ENCODE measurements around the gene PCDHGA6.
A peak's percentile ranks its signal among the peaks of the same experiment; 100 is the strongest.
"Not testable (repeated sequence)": the region's sequence is repeated elsewhere in the genome, so short reads cannot be mapped to it uniquely, and the experiment has no call there.

PCDHGA6 gene

DNA sequence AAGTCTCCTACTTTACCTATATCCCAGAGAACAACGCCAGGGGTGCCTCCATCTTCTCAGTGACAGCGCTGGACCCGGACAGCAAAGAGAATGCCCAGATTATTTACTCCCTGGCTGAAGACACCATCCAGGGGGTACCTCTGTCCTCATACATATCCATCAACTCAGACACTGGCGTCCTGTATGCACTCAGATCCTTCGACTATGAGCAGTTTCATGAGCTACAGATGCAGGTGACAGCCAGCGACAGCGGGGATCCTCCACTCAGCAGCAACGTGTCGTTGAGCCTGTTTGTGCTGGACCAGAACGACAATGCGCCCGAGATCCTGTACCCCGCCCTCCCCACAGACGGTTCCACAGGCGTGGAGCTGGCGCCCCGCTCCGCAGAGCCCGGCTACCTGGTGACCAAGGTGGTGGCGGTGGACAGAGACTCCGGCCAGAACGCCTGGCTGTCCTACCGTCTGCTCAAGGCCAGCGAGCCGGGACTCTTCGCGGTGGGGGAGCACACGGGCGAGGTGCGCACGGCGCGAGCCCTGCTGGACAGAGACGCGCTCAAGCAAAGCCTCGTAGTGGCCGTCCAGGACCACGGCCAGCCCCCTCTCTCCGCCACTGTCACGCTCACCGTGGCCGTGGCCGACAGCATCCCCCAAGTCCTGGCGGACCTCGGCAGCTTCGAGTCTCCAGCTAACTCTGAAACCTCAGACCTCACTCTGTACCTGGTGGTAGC lies 41.0 kb downstream of the PCDHGA6 start:
- Mint-ChIP-seq H3K4me3 (peak overlapping the region in 1 of 2 donors; percentile 17), H3K27ac (peak overlapping the region; percentile 62), H3K36me3 (peaks cover 21 to 29% of the 10 kb centered on the region in 2 donors), H3K4me1 (peaks cover 16 to 22% of the 10 kb centered on the region in 2 donors), H3K9me3 (peaks cover 13 to 25% of the 10 kb centered on the region in 2 donors), H3K27me3 (peaks cover 60 to 74% of the 10 kb centered on the region in 2 donors)
- ATAC-seq (replicated peaks); DNase-seq: not testable (repeated sequence)

DNA sequence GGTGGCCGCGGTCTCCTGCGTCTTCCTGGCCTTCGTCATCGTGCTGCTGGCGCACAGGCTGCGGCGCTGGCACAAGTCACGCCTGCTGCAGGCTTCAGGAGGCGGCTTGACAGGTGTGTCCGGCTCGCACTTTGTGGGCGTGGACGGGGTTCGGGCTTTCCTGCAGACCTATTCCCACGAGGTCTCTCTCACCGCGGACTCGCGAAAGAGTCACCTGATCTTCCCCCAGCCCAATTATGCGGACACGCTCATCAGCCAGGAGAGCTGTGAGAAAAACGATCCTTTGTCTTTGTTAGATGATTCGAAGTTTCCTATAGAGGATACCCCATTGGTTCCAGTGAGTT lies 41.6 kb downstream of the PCDHGA6 start:
- Mint-ChIP-seq H3K36me3 (peaks cover 22 to 26% of the 10 kb centered on the region in 2 donors), H3K4me1 (peaks cover 16 to 22% of the 10 kb centered on the region in 2 donors), H3K27ac (peak overlapping the region; percentile 62), H3K4me3 (peak overlapping the region in 1 of 2 donors; percentile 25), H3K9me3 (peaks cover 10 to 25% of the 10 kb centered on the region in 2 donors), H3K27me3 (peaks cover 58 to 72% of the 10 kb centered on the region in 2 donors)
- ATAC-seq (replicated peaks); DNase-seq: not testable (repeated sequence)

DNA sequence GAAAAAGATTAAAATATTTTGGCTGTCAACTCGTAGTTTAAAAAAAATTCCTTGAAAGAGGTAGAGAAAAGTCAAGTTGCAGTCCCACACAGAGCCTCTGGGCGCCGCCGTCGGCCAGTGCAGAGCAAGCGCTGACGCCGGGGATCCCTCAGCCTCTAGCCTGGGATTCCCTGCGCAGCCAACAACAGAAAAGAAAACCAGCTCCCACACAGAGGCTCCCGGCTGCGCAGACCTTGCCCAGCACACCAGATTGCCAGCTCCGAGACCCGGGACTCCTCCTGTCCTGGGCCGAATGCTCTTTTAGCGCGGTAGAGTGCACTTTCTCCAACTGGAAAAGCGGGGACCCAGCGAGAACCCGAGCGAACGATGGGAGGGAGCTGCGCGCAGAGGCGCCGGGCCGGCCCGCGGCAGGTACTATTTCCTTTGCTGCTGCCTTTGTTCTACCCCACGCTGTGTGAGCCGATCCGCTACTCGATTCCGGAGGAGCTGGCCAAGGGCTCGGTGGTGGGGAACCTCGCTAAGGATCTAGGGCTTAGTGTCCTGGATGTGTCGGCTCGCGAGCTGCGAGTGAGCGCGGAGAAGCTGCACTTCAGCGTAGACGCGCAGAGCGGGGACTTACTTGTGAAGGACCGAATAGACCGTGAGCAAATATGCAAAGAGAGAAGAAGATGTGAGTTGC lies 43.9 kb downstream of the PCDHGA6 start, which contains the start of gene PCDHGB7:
TSS of gene PCDHGB7 (plus strand) at position 184 of the 679 bp plus-strand sequence. CDS start at position 367, 183 bp downstream.
- peak; percentile 55 to 75 for ATAC-seq (replicated peaks)
- DNase-seq: not testable (repeated sequence)
- peaks cover 68 to 88% of the 10 kb centered on the region in 2 donors for H3K27me3 Mint-ChIP-seq
- peaks cover 16 to 30% of the 10 kb centered on the region in 2 donors for H3K4me1 Mint-ChIP-seq
- peak within 1 kb of the TSS; percentile 88 for H3K27ac Mint-ChIP-seq
- peaks cover 23 to 24% of the 10 kb centered on the region in 2 donors for H3K36me3 Mint-ChIP-seq
- H3K9me3 Mint-ChIP-seq: peaks cover 16 to 28% of the 10 kb centered on the region in 2 donors
- H3K4me3 Mint-ChIP-seq: peak within 1 kb of the TSS; percentile 63 to 75

DNA sequence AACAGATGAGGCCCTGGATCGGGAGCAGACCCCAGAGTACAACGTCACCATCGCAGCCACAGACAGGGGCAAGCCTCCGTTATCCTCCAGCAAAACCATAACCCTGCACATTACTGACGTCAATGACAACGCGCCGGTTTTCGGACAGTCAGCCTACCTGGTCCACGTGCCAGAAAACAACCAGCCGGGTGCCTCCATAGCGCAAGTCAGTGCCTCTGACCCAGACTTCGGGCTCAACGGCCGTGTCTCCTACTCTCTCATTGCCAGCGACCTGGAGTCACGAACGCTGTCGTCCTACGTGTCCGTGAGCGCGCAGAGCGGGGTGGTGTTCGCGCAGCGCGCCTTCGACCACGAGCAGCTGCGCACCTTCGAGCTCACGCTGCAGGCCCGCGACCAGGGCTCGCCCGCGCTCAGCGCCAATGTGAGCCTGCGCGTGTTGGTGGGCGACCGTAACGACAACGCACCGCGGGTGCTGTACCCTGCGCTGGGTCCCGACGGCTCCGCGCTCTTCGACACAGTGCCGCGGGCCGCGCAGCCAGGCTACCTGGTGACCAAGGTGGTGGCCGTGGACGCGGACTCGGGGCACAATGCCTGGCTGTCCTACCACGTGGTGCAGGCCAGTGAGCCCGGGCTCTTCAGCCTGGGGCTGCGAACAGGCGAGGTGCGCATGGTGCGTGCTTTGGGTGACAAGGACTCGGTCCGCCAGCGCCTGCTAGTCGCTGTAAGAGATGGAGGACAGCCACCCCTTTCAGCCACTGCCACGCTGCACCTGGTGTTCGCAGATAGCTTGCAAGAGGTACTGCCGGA lies 45.6 kb downstream of the PCDHGA6 start:
- Mint-ChIP-seq H3K9me3 (peaks cover 16 to 26% of the 10 kb centered on the region in 2 donors), H3K27me3 (peaks cover 63 to 79% of the 10 kb centered on the region in 2 donors), H3K36me3 (peaks cover 19 to 23% of the 10 kb centered on the region in 2 donors), H3K4me1 (peaks cover 9 to 18% of the 10 kb centered on the region in 2 donors), H3K27ac (peak overlapping the region; percentile 67), H3K4me3 (peak overlapping the region in 1 of 2 donors; percentile 25)
- ATAC-seq (replicated peaks) (no peak), DNase-seq (no peak)

DNA sequence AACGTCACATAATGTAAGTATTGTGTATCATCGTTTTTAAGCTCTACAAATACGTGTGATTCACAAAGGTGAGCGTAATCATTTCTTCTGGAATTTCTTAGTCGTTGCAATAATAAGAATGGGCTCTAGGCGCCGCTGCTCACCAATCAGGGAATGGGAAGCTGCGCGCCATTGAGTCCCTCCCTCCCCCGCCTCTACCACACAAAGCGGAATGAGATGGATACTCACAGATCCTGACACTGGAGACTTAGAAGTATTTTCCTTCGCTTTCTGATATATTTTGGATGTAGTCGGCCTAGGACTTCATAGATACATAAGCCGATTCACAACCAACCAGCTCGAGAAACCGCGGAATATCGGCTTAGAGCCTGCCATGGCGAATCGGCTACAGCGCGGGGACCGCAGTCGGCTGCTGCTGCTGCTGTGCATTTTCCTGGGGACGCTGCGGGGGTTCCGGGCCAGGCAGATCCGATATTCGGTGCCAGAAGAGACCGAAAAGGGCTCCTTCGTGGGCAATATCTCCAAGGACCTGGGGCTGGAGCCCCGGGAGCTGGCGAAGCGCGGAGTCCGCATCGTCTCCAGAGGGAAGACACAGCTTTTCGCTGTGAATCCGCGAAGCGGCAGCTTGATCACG lies 47.3 kb downstream of the PCDHGA6 start, which contains the start of gene PCDHGA11:
TSS of gene PCDHGA11 (plus strand) at position 197 of the 634 bp plus-strand sequence. CDS start at position 374, 177 bp downstream.
- H3K4me3 Mint-ChIP-seq: peak within 1 kb of the TSS; percentile 75 to 76
- H3K36me3 Mint-ChIP-seq: peaks cover 13 to 18% of the 10 kb centered on the region in 2 donors
- no peak for DNase-seq
- H3K27me3 Mint-ChIP-seq: peaks cover 63 to 68% of the 10 kb centered on the region in 2 donors
- H3K4me1 Mint-ChIP-seq: peaks cover 6 to 18% of the 10 kb centered on the region in 2 donors
- no peak for ATAC-seq (replicated peaks)
- peaks cover 13 to 23% of the 10 kb centered on the region in 2 donors for H3K9me3 Mint-ChIP-seq
- H3K27ac Mint-ChIP-seq: peak within 1 kb of the TSS; percentile 83

DNA sequence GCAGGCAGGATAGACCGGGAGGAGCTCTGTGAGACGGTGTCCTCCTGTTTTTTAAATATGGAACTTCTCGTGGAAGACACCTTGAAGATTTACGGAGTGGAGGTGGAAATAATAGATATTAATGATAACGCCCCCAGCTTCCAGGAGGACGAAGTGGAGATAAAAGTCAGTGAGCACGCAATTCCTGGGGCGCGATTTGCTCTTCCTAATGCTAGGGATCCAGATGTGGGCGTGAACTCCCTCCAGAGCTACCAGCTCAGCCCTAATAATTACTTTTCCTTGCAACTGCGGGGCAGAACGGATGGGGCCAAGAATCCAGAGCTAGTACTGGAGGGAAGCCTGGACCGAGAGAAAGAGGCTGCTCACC lies 47.8 kb downstream of the PCDHGA6 start:
- ATAC-seq (replicated peaks) (no peak), DNase-seq (no peak)
- Mint-ChIP-seq H3K27me3 (peaks cover 68% of the 10 kb centered on the region in 2 donors), H3K4me3 (peak overlapping the region; percentile 75 to 76), H3K9me3 (peaks cover 13 to 23% of the 10 kb centered on the region in 2 donors), H3K27ac (peak overlapping the region; percentile 83), H3K4me1 (peaks cover 6 to 18% of the 10 kb centered on the region in 2 donors), H3K36me3 (peaks cover 13 to 18% of the 10 kb centered on the region in 2 donors)

DNA sequence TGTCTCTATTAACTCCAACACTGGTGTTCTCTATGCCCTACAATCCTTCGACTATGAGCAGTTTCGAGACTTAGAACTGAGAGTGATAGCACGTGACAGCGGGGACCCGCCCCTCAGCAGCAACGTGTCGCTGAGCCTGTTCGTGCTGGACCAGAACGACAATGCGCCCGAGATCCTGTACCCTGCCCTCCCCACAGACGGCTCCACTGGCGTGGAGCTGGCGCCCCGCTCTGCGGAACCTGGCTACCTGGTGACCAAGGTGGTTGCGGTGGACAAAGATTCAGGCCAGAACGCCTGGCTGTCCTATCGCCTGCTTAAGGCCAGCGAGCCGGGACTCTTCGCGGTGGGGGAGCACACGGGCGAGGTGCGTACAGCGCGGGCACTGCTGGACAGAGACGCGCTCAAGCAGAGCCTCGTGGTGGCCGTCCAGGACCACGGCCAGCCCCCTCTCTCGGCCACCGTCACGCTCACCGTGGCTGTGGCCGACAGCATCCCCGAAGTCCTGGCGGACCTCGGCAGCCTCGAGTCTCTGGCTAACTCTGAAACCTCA lies 49.1 kb downstream of the PCDHGA6 start:
- peak overlapping the region in 1 of 2 donors; percentile 25 for H3K4me3 Mint-ChIP-seq
- peaks cover 11 to 22% of the 10 kb centered on the region in 2 donors for H3K9me3 Mint-ChIP-seq
- H3K36me3 Mint-ChIP-seq: peaks cover 13 to 18% of the 10 kb centered on the region in 2 donors
- DNase-seq (no peak), ATAC-seq (replicated peaks) (no peak)
- peaks cover 68 to 73% of the 10 kb centered on the region in 2 donors for H3K27me3 Mint-ChIP-seq
- H3K4me1 Mint-ChIP-seq: peaks cover 3 to 12% of the 10 kb centered on the region in 2 donors
- no peak overlapping the region for H3K27ac Mint-ChIP-seq

DNA sequence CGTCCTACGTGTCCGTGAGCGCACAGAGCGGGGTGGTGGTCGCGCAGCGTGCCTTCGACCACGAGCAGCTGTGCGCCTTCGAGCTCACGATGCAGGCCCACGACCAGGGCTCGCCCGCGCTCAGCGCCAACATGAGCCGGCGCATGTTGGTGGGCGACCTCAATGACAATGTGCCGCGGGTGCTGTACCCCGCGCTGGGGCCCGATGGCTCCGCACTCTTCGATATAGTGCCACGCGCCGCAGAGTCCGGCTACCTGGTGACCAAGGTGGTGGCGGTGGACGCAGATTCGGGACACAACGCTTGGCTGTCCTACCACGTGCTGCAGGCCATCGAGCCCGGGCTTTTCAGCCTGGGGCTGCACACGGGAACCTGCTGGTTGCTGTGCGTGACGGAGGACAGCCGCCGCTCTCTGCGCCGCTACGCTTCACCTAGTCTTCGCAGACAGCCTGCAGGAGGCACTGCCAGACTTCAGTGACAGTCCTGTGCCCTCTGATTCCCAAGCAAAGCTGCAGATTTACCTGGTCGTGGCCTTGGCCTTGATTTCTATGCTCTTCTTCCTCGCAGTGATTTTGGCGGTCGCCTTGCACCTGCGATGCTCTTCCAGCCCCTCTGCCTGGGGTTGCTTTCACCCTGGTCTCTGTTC lies 54.2 kb downstream of the PCDHGA6 start:
- H3K36me3 Mint-ChIP-seq: peaks cover 6 to 29% of the 10 kb centered on the region in 2 donors

More for the DNA sequence above, 54.2 kb downstream of the PCDHGA6 start:
- Mint-ChIP-seq H3K27me3 (peaks cover 61 to 65% of the 10 kb centered on the region in 2 donors), H3K9me3 (peaks cover 15 to 17% of the 10 kb centered on the region in 2 donors), H3K4me1 (peaks cover 14 to 22% of the 10 kb centered on the region in 2 donors), H3K4me3 (no peak overlapping the region), H3K27ac (no peak overlapping the region)
- no peak for ATAC-seq (replicated peaks)
- DNase-seq: no peak
